Type B pancreatic cell (in vitro differentiated cells): ENCODE measurements around the gene CETP. TPM values are rescaled to one million over a fixed set of nuclear protein-coding genes. Genes with fewer than 3 reads are reported as not detected.

ENCODE experiments used
- DNase-seq: peaks from one replicate; pipeline ENCODE4 v3.0.0; 2021; ENCODE audit warnings: mixed read lengths; ENCODE audit not compliant: unreplicated experiment; ENCODE audit errors: extremely low spot score
- H3K27ac Mint-ChIP-seq: 2 replicates; pipeline ENCODE4 v1.8.0; 2021; ENCODE audit warnings: mild to moderate bottlenecking, mixed read lengths
- H3K27me3 Mint-ChIP-seq: 2 replicates; pipeline ENCODE4 v1.8.0; 2021; ENCODE audit warnings: mixed read lengths
- H3K36me3 Mint-ChIP-seq: 2 replicates; pipeline ENCODE4 v1.8.0; 2021; ENCODE audit warnings: mixed read lengths
- H3K4me1 Mint-ChIP-seq: one replicate; pipeline ENCODE4 v1.8.0; 2021; ENCODE audit warnings: mixed read lengths; ENCODE audit not compliant: unreplicated experiment
- H3K4me3 Mint-ChIP-seq: 2 replicates; pipeline ENCODE4 v1.8.0; 2021; ENCODE audit warnings: mild to moderate bottlenecking, mixed read lengths
- H3K9me3 Mint-ChIP-seq: 2 replicates; pipeline ENCODE4 v1.8.0; 2021; ENCODE audit warnings: mixed read lengths
- total RNA-seq: library from RNA; stranded (reverse); gene quantifications from 2 replicates; pipeline ENCODE4 v1.2.1, GENCODE V29; 2021; ENCODE audit warnings: low replicate concordance
- TF ChIP-seq, protein P1 (sequence below): fragments of 200-600 bp; sonication (generic); conservative IDR thresholded peaks from 2 replicates; pipeline ENCODE4 v1.5.0; 2021; ENCODE audit warnings: antibody characterized with exemption, mild to moderate bottlenecking

The CETP gene
- total RNA-seq, 1 donor from 2014 or later: not detected

DNA sequence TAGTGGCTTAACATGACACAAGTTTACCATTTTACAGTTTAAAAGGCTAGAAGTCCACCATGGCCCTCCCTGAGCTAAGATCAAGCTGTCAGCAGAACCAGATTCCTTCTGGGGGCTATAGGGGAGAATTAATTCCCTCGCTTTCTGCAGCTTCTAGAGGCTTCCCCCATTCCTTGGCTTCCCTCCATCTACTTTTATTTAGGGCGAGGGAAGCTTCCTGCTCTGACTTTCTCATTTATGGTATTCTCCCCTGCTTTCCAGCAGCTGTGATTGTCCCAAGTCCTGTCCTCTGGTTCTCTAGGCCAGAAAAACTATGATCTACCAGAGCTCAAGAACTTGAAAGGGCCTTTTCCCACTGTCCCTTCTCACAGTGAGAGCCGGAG is 4.3 kb downstream of the CETP start:
- no peaks in the 10 kb centered on the region for H3K36me3 Mint-ChIP-seq
- H3K4me1 Mint-ChIP-seq: no peaks in the 10 kb centered on the region
- no peaks in the 10 kb centered on the region for H3K9me3 Mint-ChIP-seq
- TF ChIP-seq, protein P1, sequence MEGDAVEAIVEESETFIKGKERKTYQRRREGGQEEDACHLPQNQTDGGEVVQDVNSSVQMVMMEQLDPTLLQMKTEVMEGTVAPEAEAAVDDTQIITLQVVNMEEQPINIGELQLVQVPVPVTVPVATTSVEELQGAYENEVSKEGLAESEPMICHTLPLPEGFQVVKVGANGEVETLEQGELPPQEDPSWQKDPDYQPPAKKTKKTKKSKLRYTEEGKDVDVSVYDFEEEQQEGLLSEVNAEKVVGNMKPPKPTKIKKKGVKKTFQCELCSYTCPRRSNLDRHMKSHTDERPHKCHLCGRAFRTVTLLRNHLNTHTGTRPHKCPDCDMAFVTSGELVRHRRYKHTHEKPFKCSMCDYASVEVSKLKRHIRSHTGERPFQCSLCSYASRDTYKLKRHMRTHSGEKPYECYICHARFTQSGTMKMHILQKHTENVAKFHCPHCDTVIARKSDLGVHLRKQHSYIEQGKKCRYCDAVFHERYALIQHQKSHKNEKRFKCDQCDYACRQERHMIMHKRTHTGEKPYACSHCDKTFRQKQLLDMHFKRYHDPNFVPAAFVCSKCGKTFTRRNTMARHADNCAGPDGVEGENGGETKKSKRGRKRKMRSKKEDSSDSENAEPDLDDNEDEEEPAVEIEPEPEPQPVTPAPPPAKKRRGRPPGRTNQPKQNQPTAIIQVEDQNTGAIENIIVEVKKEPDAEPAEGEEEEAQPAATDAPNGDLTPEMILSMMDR: no peak
- H3K27me3 Mint-ChIP-seq: peaks cover under 1% of the 10 kb centered on the region
- DNase-seq: no peak
- no peak overlapping the region for H3K4me3 Mint-ChIP-seq
- no peak overlapping the region for H3K27ac Mint-ChIP-seq

DNA sequence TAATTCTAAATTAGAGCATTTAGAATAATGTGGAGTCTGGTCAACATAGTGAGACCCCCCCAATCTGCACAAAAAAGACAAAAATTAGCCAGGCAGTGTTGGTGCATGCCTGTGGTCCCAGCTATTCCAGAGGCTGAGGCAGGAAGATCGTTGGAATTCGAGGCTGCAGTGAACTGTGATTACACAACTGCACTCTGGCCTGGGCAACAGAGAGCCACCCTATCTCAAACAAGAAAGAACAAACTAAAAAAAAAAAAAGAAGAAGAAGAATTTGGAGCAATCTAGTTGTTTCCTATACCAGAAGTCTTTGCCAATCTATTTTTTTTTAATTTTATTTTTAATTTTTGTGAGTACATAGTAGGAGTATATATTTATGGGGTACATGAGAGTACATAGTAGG is 6.0 kb downstream of the CETP start:
- Mint-ChIP-seq H3K4me1 (no peaks in the 10 kb centered on the region), H3K36me3 (no peaks in the 10 kb centered on the region), H3K27me3 (peaks cover 6% of the 10 kb centered on the region), H3K9me3 (no peaks in the 10 kb centered on the region), H3K4me3 (no peak overlapping the region), H3K27ac (no peak overlapping the region)
- TF ChIP-seq, protein P1: no peak
- DNase-seq: no peak

DNA sequence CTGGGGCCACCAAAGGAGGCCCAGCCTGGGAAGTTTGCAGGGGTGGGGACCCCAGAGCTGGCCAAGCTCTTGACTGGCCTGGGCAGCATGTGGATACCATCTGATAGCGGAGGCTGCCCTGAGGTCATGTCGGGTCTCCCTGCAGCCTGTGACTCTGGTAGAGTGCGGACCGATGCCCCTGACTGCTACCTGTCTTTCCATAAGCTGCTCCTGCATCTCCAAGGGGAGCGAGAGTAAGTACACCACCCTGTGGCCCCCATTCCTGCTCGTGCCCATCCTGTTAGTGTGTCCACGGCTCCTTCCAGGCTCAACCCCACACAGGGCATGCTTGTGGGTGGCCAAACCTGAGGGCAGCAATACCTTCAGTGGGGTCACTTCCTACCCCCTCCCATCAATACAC is 8.0 kb downstream of the CETP start:
- Mint-ChIP-seq H3K4me3 (no peak overlapping the region), H3K36me3 (no peaks in the 10 kb centered on the region), H3K27ac (no peak overlapping the region), H3K27me3 (peaks cover 6% of the 10 kb centered on the region), H3K4me1 (no peaks in the 10 kb centered on the region), H3K9me3 (no peaks in the 10 kb centered on the region)
- no peak for DNase-seq
- TF ChIP-seq, protein P1: no peak

DNA sequence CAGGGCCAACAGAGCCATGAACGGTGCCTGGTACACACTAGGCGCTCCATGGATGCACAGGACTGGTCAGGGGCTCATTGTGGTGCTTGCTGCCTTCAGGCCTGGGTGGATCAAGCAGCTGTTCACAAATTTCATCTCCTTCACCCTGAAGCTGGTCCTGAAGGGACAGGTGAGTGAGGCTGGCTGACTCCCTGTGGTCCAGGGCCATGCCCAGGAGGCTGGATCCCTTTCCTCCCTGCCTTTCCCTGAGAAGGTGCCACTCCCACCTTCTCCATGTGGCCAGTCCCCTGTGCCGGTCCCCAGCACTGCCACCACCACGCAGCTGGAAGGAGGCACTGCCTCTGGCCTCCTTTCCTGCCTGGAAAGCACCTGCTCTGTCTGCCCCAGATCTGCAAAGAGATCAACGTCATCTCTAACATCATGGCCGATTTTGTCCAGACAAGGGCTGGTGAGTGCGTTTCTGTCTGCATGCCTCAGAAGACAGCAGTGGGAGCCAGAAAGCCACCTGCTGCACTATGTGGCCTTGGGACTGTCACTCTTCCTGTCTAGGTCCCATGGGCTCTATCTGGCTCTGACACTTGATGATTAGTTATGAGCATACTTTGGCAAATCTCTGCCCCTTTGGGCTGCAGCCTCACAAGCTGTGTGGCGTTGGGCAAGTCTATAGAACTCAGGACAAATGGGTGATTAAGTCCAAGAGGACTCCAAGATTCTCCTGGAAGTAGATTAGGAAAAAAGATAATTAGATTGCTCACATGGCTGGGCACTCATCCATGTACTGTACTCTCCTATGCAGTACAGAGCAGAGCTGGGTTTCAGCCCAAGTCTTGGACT is 9.4 kb downstream of the CETP start:
- H3K27ac Mint-ChIP-seq: no peak overlapping the region
- H3K36me3 Mint-ChIP-seq: no peaks in the 10 kb centered on the region
- DNase-seq: no peak
- peaks cover 10% of the 10 kb centered on the region for H3K27me3 Mint-ChIP-seq
- TF ChIP-seq, protein P1: no peak
- H3K9me3 Mint-ChIP-seq: no peaks in the 10 kb centered on the region
- H3K4me1 Mint-ChIP-seq: no peaks in the 10 kb centered on the region
- no peak overlapping the region for H3K4me3 Mint-ChIP-seq

DNA sequence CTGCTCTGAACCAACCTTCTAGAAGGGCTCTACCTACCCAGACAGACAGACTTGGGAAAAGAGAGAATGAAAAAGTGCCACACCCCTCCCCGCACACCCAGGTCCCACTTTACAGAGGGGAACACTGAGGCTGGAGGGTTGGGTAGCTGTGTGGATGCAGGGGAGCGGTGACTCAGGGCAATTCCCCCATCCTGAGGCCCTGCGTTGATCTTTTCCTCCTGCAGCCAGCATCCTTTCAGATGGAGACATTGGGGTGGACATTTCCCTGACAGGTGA is 10.0 kb downstream of the CETP start:
- Mint-ChIP-seq H3K27me3 (peaks cover 10% of the 10 kb centered on the region), H3K9me3 (no peaks in the 10 kb centered on the region), H3K36me3 (no peaks in the 10 kb centered on the region), H3K4me3 (no peak overlapping the region), H3K27ac (no peak overlapping the region), H3K4me1 (no peaks in the 10 kb centered on the region)
- TF ChIP-seq, protein P1: no peak
- DNase-seq: no peak
